Activated naive CD8-positive, alpha-beta T cell treated with anti-CD3 and anti-CD28 coated beads, Interleukin-2, amount 50 U/mL, for 16 hours (primary cell): ENCODE data around the gene BCAT1.
"Not testable (repeated sequence)": the region's sequence is repeated elsewhere in the genome, so short reads cannot be mapped to it uniquely, and the experiment has no call there.

Experiments used
- DNase-seq: peaks from one replicate; pipeline ENCODE4 v3.0.0-alpha.2; 2020; ENCODE audit warnings: low read depth, low spot score

Gene BCAT1

GRCh38 chr12:24901576-24902461 is 47.1 kb downstream of the BCAT1 start:
- no peak for DNase-seq

- DNase-seq = no peak
Observed at GRCh38 chr12:24900196-24900595, 48.7 kb downstream of the BCAT1 start.

DNA sequence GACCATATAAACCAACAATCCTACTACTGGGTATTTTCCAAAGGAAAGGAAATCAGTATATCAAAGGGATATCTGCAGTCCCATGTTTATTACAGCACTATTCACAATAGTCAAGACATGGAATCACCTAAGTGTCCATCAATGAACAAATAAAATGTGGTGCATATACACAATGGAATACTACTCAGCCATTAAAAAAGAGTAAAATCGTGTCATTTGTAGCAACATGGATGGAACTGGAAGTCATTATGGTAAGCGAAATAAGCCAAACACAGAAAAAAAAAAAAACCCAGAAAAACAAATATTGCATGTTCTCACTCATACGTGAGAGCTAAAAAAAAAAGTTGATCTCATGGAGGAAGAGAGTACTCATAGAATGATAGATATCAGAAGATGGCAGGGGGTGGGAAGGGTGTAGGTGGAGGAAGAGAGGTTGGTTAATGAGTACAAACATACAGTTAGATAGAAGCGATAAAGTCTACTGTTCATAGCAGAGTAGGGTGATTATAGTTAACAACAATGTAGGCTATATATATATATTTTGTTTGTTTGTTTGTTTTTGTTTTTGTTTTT is 49.3 kb downstream of the BCAT1 start:
- no peak for DNase-seq

DNA sequence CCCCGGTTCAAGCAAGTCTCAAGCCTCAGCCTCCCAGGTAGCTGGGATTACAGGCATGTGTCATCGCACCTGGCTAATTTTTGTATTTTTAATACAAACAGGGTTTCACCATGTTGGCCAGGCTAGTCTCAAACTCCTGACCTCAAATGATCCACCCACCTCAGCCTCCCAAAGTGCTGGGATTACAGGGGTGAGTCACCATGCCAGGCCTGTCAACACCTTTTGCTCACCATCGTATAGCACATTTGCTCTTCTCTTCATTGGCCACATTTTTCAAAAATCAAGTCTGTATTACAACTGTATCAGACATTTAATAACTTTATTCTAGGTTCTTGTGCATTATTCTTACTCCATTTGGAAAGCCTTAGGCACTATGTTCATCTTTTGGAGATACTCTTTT is 50.3 kb downstream of the BCAT1 start:
- no peak for DNase-seq

DNA sequence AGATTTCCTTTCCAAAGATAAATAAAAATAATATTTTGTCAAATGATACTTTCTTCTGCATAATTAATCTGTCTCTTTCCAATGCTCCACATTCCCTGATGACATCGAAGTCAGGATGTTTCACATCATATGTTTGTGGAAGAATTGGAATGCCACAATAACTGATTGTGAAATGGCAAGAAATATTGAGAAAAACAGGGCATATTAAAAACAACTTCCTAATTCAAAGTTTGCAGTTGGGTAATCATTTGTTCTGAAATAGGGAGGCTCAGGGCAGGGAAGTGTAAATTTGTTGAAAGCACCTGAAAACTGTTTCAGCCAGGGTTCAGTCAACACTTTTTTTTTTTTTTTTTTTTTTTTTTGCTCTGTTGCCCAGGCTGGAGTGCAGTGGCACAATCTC is 50.7 kb downstream of the BCAT1 start:
- DNase-seq = no peak

DNA sequence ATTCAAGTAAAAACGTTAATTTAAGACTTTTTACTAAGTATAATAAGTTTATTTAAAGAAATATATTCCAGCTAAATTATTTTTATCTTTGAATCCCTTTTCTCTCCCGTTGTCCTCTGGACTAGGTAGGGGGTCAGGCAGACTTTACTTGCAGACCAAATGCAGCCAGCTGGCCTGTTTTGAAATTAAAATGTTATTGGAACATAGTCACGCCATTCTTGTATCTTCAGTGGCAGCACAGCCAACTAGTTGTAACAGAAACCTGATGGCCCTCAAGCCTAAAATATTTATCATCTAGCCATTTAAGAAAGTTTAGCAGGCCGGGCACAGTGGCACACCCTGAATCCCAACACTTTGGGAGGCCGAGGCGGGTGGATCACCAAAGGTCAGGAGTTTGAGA is 52.7 kb downstream of the BCAT1 start:
- no peak for DNase-seq

GRCh38 chr12:24895612-24896011 is 53.3 kb downstream of the BCAT1 start:
- DNase-seq = no peak

- DNase-seq = no peak
Observed at GRCh38 chr12:24894879-24895278, 54.0 kb downstream of the BCAT1 start.

DNA sequence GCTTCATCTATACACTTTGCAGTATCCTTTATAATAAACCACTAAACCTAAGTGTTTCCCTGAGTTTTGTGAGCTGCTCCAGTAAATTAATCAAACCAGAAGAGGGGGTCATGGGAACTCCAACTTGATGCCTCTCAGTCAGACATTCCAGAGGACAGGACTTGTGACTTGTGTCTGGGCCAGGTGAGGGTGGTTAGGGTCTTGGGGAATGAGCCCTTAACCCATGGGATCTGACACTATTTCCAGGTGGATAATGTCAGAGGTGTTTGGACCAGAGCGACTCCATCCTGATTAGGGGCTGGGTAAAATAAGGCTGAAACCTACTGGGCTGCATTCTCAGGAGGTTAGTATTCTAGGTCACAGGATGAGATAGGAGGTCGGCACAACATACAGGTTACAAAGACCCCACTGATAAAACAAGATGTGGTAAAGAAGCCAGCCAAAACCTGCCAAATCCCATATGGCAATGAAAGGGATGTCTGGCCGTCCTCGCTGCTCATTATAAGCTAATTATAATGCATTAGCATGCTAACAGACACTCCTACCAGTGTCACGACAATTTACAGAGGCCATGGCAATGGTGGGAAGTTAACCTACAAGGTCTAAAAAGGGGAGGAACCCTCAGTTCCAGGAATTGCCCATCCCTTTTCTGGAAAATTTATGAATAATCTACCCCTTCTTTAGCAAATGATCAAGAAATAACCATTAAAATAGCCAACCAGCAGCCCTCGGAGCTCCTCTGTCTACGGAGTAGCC is 58.7 kb downstream of the BCAT1 start:
- DNase-seq = no peak

- DNase-seq = no peak
Observed at GRCh38 chr12:24889411-24889810, 59.5 kb downstream of the BCAT1 start.

DNA sequence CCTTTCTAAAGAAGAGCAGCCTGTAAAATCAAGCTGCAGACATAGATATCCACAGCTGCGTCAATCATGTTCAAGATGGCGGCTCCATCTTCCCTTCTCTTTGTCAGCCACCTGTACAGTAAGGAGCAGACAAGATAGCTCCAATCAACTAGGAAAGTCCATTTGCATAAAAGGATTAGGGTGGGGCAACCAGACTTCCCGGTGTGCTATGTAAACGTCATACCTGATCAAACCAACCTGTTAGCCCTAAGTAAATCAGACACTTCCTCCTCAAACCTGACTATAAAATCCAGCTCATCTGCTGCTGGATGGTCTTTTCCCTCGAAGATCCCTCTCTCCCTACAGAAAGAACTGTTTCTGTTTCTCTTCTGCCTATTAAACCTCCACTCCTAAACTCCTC is 60.1 kb downstream of the BCAT1 start:
- no peak for DNase-seq

DNA sequence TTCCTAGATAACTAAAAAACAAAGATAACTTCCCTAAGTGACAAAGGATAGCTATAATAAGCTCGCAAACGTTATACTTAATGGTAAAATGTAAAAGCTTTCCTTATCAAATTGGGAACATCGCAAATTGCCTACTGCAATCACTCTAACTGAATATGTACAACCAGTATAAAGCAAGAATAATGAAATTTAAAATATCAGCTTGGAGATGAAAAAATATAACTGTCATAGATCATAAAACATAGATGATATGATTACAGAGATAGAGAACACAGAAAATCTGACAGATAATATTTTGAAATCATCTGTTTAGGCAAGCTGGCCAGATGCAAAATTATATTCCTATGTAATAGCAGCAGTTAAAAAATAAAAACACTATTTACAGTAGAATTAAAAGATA is 64.0 kb downstream of the BCAT1 start:
- DNase-seq = no peak

DNA sequence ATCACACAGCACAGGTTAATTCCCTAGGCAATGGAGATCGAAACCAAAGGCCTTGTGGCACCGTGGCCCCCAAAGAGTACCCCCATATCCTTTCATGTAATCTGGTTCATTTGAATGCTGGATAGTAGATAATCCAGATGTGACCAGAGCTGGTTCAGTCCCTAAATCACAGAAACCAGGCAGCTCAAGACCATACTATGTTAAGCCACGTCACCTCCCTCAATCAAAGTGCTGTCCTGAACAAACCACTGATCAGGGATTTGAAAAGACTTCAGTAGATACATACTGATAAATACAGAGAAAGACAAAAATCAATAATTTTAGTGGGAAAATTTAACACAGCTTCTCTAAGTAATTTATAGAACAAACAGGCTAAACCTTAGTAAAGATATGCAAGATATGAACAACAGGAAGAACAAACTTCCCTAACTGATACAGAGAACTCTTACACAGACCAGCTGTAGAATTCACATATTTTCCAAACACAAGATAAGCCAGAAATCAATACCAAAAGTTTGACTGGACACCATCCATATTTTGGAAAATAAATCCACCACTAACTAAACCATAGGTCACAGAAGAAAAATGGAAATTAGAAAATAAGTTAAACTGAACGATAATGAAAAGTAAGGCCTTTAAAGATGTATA is 67.1 kb downstream of the BCAT1 start:
- DNase-seq = no peak

- DNase-seq = no peak
Observed at GRCh38 chr12:24881227-24881626, 67.7 kb downstream of the BCAT1 start.

DNA sequence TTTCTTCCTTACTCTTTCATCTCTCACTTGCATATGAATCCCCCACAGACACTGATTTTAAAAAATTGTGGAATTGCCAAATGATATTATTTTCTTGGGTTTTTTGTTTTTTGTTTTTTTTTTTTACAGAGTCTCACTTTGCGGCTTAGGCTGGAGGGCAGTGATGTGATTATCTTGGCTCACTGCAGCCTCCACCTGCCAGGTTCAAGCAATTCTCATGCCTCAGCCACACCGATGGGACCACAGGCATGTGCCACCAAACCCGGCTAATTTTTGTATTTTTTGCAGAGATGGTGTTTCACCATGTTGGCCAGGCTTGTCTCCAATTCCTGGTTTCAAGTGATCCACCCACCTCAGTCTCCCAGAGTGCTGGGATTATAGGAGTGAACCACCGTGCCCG is 68.2 kb downstream of the BCAT1 start:
- no peak for DNase-seq

DNA sequence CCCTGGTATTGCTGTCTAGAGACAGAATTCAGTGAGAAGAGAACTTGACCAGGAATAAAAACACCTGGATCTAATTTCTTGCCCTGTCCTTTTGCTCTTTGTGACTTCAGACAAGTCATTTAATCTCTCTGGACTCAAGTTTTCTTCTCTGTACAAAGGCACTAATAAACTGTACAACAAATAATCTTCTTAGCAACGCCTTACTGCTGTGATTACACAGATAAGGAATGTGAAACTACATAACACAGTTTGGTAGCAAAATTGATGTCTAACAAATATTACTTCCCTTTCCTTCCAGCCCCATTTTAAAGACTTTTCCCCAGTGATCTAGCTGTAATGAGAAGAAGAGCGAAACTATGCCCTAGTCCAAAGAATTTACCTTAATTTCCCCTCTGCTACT is 69.3 kb downstream of the BCAT1 start:
- no peak for DNase-seq

DNA sequence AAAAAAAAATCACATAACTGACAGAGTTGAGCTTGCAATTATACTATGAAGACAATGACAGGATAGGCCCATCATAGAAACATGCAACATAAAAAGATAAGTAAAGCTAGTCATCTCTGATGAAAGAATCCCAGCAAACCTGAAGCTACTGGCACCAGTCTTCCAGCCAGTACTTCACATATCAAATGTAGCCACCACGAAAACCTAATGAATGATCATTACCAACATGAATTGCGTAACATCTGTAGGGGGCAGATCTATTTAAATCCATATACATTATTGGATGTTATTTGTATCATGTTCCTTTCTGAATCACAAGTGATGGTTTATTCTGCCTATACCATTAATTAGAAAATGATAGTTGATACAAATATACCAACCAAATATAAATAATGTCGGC is 73.9 kb downstream of the BCAT1 start:
- DNase-seq = no peak

DNA sequence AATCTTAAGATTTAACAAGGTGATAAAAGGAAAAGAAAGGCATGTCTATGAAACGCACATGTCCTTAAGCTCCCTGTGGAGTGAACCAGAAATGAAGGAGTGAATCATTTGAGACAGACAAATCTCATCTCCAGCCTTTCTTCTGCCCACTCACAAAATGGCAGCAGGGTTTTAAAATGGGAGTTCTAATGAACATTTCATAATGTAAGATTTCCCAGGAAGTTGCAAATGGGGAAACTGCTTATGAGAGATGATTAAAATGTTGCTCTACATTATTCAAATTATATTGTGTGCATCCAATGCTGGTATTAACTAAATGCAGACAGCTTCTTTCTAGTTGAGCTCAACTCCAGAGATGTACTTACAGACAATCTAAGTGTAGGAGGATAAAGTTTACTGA is 76.7 kb downstream of the BCAT1 start:
- DNase-seq = no peak

DNA sequence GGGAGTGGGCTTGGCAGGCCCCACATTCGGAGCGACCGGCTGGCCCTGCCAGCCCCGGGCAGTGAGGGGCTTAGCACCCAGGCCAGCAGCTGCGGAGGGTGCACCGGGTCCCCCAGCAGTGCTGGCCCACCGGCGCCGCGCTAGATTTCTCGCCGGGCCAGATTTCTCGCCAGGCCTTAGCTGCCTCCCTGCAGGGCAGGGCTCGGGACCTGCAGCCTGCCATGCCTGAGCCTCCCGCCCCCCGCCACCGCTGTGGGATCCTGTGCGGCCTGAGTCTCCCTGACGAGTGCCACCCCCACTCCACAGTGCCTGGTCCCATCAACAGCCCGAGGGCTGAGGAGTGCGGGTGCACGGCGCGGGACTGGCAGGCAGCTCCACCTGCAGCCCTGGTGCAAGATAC is 82.8 kb downstream of the BCAT1 start:
- not testable (repeated sequence) for DNase-seq

DNA sequence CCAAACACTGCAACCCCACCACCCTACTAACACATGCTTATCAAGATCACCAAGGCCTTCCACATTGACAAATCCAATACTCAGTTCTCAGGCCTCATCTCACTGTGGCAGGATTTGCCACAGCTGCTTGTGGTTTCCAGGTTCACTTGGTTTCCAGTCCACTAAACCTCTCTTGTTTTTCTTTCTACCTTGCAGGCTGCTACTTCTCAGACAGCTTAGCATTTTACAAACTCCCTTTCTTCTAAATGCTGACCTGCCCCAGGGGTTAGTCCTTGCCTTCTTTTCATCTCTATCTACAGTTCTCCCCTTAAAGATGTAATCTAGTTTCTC is 84.1 kb downstream of the BCAT1 start:
- no peak for DNase-seq

DNA sequence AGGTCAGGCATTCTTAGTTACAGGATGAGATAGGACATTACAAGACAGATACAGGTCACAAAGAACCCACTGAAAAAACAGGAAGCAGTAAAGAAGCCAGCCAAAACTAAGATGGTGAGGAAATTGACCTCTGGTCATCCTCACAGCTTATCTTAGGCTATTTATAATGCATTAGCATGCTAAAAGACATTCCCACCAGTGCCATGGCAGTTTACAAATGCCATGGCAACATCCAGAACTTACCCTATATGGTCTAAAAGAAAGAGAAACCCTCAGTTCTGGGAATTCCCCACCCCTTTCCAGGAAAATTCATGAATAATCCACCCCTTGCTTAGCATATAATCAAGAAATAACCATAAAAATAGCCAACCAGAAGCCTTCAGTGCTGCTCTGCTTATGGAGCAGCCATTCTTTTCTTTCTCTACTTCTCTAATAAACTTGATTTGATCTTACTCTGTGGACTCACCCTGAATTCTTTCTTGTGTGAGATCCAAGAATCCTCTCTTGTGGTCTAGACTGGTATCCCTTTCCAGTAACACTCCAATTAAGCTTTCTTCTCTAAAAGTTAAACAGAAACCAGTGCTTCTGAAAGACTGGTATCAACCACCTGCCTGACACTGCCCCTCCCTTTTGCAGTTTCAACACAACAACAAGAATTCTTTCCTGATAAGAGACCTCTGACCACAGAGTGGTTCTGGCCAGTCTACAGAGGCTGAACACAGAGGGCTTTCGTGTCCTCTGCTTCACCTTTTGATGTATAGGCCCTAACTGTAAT is 86.9 kb downstream of the BCAT1 start:
- DNase-seq = no peak

DNA sequence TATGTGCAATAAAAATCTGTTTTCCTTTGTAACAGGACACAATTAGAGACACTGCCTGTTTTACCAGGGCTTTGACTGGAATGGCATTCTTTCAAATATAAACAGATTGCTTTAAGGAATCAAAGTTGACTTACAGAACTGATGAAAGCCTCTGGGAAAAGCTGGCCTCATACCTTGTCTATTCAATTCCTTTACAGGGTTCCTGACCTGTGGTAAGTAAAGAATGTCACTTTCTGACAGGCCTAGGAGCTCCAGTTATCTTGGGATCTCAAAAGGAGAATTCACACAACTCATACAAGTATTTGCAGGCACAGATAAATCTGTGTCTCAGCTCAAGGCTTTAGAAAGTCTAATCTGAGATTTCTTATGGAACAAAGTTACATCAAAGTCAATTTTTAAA is 88.4 kb downstream of the BCAT1 start:
- no peak for DNase-seq
